GM12892 (cell line): Measurements from ENCODE around the gene HELZ2.

Experiments used
- DNase-seq: peaks from one replicate; pipeline ENCODE4 v3.0.0; 2011; ENCODE audit not compliant: insufficient read length
- FAIRE-seq: peaks from 2 replicates; lab custom pipeline; 2011; peaks lifted over from hg19 to GRCh38; lab: Jason Lieb, UNC
- POLR2A ChIP-seq: IDR thresholded peaks from 2 replicates; pipeline ENCODE4 v1.6.1; 2011; ENCODE audit warnings: low read depth, low read length, control low read depth
- POLR2AphosphoS5 ChIP-seq: IDR thresholded peaks from 2 replicates; pipeline ENCODE4 v1.6.1; 2011; ENCODE audit warnings: low read depth, low read length, control low read depth
- TAF1 ChIP-seq: IDR thresholded peaks from 2 replicates; pipeline ENCODE4 v1.6.1; 2011; ENCODE audit warnings: low read depth, mild to moderate bottlenecking, control low read depth, low read length, borderline replicate concordance

Gene HELZ2

DNA sequence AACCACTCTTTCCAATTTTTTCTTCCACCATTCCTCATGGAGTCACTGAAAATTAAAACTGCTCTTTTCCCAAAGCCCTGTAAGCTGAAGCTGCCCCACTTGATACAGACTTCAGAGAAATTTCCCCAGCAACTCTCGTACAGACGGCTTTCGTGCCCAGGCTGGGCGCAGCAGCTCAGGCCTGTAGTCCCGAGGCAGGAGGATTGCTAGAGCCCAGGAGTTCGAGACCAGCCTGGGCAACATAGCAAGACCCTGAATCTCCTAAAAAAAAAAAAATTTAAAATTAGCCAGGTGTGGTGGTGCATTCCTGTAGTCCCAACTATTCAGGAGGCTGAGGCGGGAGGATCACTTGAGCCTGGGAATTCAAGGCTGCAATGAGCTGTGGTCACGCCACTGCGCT lies 46.9 kb downstream of the HELZ2 start:
- no peak for FAIRE-seq
- no peak for DNase-seq
- TF ChIP-seq TAF1 (no peak), POLR2AphosphoS5 (no peak), POLR2A (no peak)

DNA sequence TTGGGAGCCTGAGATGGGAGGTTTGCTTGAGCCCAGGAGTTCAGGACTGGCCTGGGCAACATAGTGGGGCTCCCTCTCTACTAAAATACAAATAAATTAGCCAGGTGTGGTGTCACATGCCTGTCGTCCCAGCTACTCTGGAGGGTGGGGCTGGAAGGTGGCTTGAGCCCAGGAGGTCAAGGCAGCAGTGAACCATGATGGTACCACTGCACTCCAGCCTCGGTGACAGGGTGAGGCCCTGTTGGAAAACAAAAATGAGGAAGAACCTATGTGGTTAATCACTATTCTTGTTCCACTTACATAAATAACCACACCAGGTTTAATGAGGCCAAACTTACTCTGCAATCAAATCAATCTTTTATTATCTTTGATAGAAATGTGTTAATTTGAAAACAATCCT lies 48.1 kb downstream of the HELZ2 start:
- DNase-seq (no peak), FAIRE-seq (no peak)
- TF ChIP-seq TAF1 (no peak), POLR2A (peak; percentile 49; the same call in 1 of the 2 replicates), POLR2AphosphoS5 (no peak)

DNA sequence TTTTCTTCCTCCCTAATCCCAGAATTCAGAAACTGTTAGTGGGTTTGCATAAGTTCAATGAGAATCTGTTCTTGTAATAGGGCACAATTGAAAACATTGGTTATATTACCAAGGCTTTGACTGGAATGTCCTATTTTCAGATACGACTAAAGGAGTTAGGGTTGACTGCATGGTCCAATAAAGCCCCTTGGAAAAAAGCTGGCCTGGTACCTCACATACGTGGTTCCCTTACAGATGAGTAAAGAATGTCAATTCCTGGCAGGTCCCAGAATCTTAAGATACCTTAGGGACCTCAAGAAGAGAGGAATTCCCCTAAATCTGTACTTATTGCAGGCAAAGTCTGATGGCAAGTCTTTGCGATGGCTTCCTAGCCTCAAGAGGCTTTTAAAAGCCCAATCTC lies 48.9 kb downstream of the HELZ2 start:
- FAIRE-seq (no peak), DNase-seq (no peak)
- TF ChIP-seq TAF1 (no peak), POLR2A (peak; percentile 1; the same call in 1 of the 2 replicates), POLR2AphosphoS5 (no peak)
